Effector memory CD4-positive, alpha-beta T cell (primary cell): ENCODE results near the gene NTN1.

Experiments used
- DNase-seq, 3 donors: peaks; one replicate each; pipeline ENCODE4 v3.0.0-alpha.2; 2020
- H3K27ac ChIP-seq: 2 replicates; pipeline ENCODE4 v1.7.0; 2013; ENCODE audit warnings: mild to moderate bottlenecking, low read length, moderate library complexity; ENCODE audit not compliant: insufficient read depth, poor library complexity, severe bottlenecking
- H3K27me3 ChIP-seq: replicated peaks from 2 replicates; pipeline ENCODE4 v1.7.0; 2013; ENCODE audit warnings: mild to moderate bottlenecking, low read length; ENCODE audit not compliant: insufficient read depth, control insufficient read depth, poor library complexity, severe bottlenecking
- H3K36me3 ChIP-seq: 2 replicates; pipeline ENCODE4 v1.7.0; 2013; ENCODE audit warnings: mild to moderate bottlenecking, low read length, moderate library complexity; ENCODE audit not compliant: control insufficient read depth, insufficient read depth
- H3K4me1 ChIP-seq: 2 replicates; pipeline ENCODE4 v1.7.0; 2013; ENCODE audit warnings: low read length, mild to moderate bottlenecking; ENCODE audit not compliant: control insufficient read depth, insufficient read depth, poor library complexity, severe bottlenecking
- H3K4me3 ChIP-seq: 2 replicates; pipeline ENCODE4 v1.7.0; 2013; ENCODE audit warnings: low read length, low read depth, mild to moderate bottlenecking; ENCODE audit not compliant: insufficient read depth, poor library complexity, severe bottlenecking
- H3K9me3 ChIP-seq: 2 replicates; pipeline ENCODE4 v1.7.0; 2013; ENCODE audit warnings: mild to moderate bottlenecking, low read length, moderate library complexity; ENCODE audit not compliant: control insufficient read depth

NTN1 gene

GRCh38 chr17:9285602-9286427, 264.5 kb downstream of the NTN1 start:
- DNase-seq = no peak

GRCh38 chr17:9286434-9286833, 265.1 kb downstream of the NTN1 start:
- Histone ChIP-seq H3K9me3 (no peaks in the 10 kb centered on the region), H3K27ac (no peak overlapping the region), H3K4me1 (no peaks in the 10 kb centered on the region), H3K27me3 (no peaks in the 10 kb centered on the region), H3K4me3 (no peak overlapping the region), H3K36me3 (no peaks in the 10 kb centered on the region)
- no peak for DNase-seq

More at GRCh38 chr17:9285602-9286427, 264.5 kb downstream of the NTN1 start:
- no peaks in the 10 kb centered on the region for H3K4me1 ChIP-seq
- no peaks in the 10 kb centered on the region for H3K36me3 ChIP-seq
- no peaks in the 10 kb centered on the region for H3K9me3 ChIP-seq
- H3K27me3 ChIP-seq = no peaks in the 10 kb centered on the region
- no peak overlapping the region for H3K27ac ChIP-seq
- H3K4me3 ChIP-seq = no peak overlapping the region

DNA sequence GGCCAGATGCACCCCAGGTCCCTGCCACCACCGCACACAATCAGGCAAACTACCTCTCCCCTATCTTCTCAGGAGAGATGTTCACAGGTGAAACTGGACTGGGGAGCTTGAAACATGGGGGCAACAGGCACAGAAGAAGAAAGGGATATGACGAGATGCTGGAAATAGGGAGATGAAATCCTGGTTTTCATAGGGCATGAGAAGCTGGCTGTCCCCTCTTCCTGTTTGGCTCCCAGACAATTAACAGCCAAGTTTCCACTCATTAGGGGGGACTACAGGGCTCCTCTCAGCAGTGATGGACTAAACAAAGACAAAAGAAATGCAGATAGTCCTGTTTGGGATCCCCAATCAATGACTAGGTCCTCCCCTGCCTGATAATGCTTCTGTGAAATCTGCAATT, 266.0 kb downstream of the NTN1 start:
- Histone ChIP-seq H3K27ac (no peak overlapping the region), H3K36me3 (no peaks in the 10 kb centered on the region), H3K4me3 (no peak overlapping the region), H3K27me3 (no peaks in the 10 kb centered on the region), H3K4me1 (no peaks in the 10 kb centered on the region), H3K9me3 (no peaks in the 10 kb centered on the region)
- DNase-seq = no peak

DNA sequence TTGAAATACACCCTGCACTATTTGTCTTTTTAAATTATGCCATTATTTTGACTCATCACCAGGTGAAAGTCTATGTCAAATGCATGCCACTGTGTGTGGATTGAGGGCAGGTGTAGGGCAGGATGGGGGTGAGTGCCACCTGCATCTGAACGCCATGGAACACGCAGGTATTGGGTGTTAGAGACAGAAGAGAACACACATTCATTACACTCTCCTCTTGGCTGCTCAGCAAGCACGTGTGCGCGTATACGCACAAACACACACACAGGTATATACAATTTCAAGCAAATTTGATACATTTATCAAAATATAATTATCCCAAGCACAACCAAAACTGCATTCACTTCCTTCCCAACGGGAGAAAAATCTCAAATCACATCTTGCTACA, 268.9 kb downstream of the NTN1 start:
- no peaks in the 10 kb centered on the region for H3K27me3 ChIP-seq
- H3K27ac ChIP-seq = no peak overlapping the region
- no peak for DNase-seq
- no peaks in the 10 kb centered on the region for H3K4me1 ChIP-seq
- H3K4me3 ChIP-seq = no peak overlapping the region
- H3K9me3 ChIP-seq = no peaks in the 10 kb centered on the region
- no peaks in the 10 kb centered on the region for H3K36me3 ChIP-seq

DNA sequence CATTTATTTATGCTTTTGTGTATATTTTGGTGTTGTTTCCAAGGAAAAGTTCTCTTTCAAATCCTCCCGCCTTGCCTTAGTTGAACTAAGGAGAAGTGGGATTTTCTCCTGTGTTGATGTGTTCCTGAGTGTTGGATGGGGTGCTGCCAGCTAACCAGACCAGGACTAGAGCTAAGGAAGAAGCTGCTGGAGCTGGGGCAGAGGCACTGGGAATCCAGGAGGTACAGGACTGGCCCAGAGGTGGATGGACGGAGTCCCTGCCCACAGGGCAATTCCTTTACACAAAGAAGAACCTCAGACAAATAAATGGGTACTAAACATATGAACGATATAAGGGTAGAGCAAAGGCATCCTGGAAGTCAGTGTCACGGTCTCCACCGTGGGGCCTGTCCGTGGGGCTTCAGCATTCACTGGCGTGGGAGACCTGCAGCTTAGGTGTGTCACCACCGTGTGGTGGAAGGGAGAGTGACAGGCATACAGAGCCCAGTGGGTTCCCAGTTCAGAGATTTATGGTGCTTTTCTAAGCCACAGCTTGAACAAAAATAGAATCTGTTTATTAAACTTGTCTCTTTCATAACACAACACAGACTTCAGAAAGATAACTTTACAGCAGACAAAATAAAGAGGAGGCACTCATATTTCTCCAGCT, 270.7 kb downstream of the NTN1 start:
- Histone ChIP-seq H3K4me3 (no peak overlapping the region), H3K4me1 (no peaks in the 10 kb centered on the region), H3K27me3 (no peaks in the 10 kb centered on the region), H3K36me3 (no peaks in the 10 kb centered on the region), H3K9me3 (no peaks in the 10 kb centered on the region), H3K27ac (no peak overlapping the region)
- DNase-seq = no peak

- Histone ChIP-seq H3K9me3 (no peaks in the 10 kb centered on the region), H3K36me3 (no peaks in the 10 kb centered on the region), H3K27ac (no peak overlapping the region), H3K4me1 (no peaks in the 10 kb centered on the region), H3K4me3 (no peak overlapping the region), H3K27me3 (no peaks in the 10 kb centered on the region)
- no peak for DNase-seq
These were observed 271.2 kb downstream of the NTN1 start for GRCh38 chr17:9292561-9292941.
